ENCODE data around the gene IL1A.

Gene IL1A

DNA sequence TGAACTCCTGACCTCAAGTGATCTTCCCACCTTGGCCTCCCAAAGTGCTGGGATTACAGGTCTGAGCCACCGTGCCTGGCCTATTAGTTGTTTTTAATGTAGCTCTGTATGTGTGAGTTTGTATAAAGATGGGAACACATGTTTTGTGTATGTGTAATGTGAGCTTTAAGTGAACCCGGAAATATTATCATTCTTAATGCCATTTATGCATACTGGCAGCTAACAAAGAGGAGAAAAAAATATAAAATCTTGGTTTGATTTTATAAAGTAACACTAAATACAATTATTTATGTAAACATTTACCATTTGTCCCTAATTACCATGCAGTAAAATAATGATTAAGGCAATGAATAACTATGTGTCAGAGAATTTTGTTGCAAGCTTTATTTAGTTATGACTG is 10.7 kb downstream of the IL1A start:
- no peaks in the 10 kb centered on the region for H3K36me3 ChIP-seq
- no peaks in the 10 kb centered on the region for H3K9me3 ChIP-seq
- H3K4me1 ChIP-seq, result no peaks in the 10 kb centered on the region
- no peak for TF ChIP-seq CTCF (IDR thresholded peaks at IDR 0.05; ENCODE audit: low read depth, low read length)
- DNase-seq, result no peak
- H3K4me3 ChIP-seq (ENCODE audit: low read depth, low read length), result no peak overlapping the region
- no peaks in the 10 kb centered on the region for H3K27me3 ChIP-seq

DNA sequence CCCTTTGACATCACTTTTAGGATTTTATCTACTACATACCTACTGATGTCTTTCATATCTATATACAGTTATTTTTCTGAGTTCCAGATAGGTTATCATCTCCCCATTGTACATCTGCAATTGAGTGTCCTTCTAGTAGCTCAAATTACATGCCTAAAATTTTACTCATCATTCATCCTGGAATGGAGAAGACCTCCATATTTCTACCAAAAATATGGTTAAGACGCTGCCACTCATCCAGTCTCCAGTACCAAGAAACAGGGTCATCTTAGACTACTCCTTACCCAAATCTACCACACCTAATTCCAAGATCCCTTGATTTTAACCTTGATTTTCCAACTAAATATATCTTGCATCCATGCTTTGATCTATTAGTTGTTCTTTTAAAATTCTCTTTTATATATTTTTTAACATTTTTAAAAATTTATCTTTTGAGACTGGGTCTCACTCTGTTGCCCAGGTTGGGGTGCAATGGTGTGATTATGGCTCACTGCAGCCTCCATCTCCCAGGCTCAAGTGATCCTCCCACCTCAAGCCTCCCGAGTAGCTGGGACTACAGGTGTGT is 11.3 kb downstream of the IL1A start:
- Histone ChIP-seq H3K27me3 (no peaks in the 10 kb centered on the region), H3K9me3 (no peaks in the 10 kb centered on the region), H3K4me3 (ENCODE audit: low read depth, low read length) (no peak overlapping the region), H3K36me3 (no peaks in the 10 kb centered on the region), H3K4me1 (no peaks in the 10 kb centered on the region)
- DNase-seq, result no peak
- no peak for TF ChIP-seq CTCF (IDR thresholded peaks at IDR 0.05; ENCODE audit: low read depth, low read length)

- no peak for DNase-seq
- TF ChIP-seq CTCF (IDR thresholded peaks at IDR 0.05; ENCODE audit: low read depth, low read length), result no peak
- no peaks in the 10 kb centered on the region for H3K9me3 ChIP-seq
- no peaks in the 10 kb centered on the region for H3K36me3 ChIP-seq
- no peaks in the 10 kb centered on the region for H3K4me1 ChIP-seq
- no peak overlapping the region for H3K4me3 ChIP-seq (ENCODE audit: low read depth, low read length)
- no peaks in the 10 kb centered on the region for H3K27me3 ChIP-seq
These were observed 12.0 kb downstream of the IL1A start for GRCh38 chr2:112772322-112772721.

DNA sequence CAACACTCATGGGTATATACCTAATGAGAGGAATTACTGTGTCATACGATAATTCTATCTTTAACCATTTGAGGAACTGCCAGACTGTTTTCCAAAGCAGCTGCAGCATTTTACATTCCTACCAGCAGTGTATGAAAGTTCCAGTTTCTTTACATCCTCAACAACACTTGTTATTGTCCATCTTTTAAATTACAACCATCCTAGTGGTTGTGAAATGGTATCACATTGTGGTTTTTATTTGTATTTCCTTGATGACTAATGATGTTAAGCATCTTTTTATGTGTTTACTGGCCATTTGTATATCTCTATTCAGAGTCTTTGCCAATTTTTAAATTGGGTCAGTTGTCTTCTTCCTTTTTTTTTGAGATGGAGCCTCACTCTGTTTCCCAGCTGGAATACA is 15.9 kb downstream of the IL1A start:
- H3K4me1 ChIP-seq, result no peaks in the 10 kb centered on the region
- H3K4me3 ChIP-seq (ENCODE audit: low read depth, low read length), result no peak overlapping the region
- no peaks in the 10 kb centered on the region for H3K36me3 ChIP-seq
- no peaks in the 10 kb centered on the region for H3K9me3 ChIP-seq
- H3K27me3 ChIP-seq, result no peaks in the 10 kb centered on the region
- TF ChIP-seq CTCF (IDR thresholded peaks at IDR 0.05; ENCODE audit: low read depth, low read length), result no peak
- no peak for DNase-seq

GRCh38 chr2:112767693-112768330 is 16.5 kb downstream of the IL1A start:
- no peaks in the 10 kb centered on the region for H3K9me3 ChIP-seq
- no peak for DNase-seq
- H3K36me3 ChIP-seq, result no peaks in the 10 kb centered on the region
- no peak for TF ChIP-seq CTCF (IDR thresholded peaks at IDR 0.05; ENCODE audit: low read depth, low read length)
- no peaks in the 10 kb centered on the region for H3K27me3 ChIP-seq
- H3K4me3 ChIP-seq (ENCODE audit: low read depth, low read length), result no peak overlapping the region
- no peaks in the 10 kb centered on the region for H3K4me1 ChIP-seq

DNA sequence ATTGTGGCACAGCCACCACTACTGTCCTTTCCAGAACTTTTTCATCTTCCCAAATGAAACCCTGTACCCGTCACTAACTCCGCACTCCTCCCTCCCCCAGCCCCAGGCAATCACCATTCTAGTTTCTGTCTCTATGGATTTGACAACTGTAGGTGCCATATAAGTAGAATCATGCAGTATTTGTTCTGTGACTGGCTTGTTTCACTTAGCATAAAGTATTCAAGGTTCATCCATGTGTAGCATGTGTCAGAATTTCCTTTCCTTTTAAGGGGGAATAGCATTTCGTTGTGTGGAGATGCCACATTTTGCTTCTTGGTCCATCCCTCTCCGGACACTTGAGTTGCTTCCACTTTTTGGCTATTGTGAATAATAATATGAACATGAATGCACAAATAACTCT is 19.0 kb downstream of the IL1A start:
- Histone ChIP-seq H3K27me3 (no peaks in the 10 kb centered on the region), H3K4me1 (no peaks in the 10 kb centered on the region), H3K9me3 (no peaks in the 10 kb centered on the region), H3K4me3 (ENCODE audit: low read depth, low read length) (peak overlapping the region; percentile 83), H3K36me3 (no peaks in the 10 kb centered on the region)
- no peak for DNase-seq
- TF ChIP-seq CTCF (IDR thresholded peaks at IDR 0.05; ENCODE audit: low read depth, low read length), result no peak

Data from BE2C (cell line).